ENCODE results near the gene GAST. TPM values are rescaled to one million over a fixed set of nuclear protein-coding genes. Genes with fewer than 3 reads are reported as not detected.

Gene GAST
- total and polyA plus RNA-seq, 2 of the 4 experiments (the other 2 are of a cell fraction) = not detected

GRCh38 chr17:41748275-41748674 lies 36.1 kb downstream of the GAST start:
- H3K14ac ChIP-seq (replicated peaks; ENCODE audit: low read depth, low read length) = no peak overlapping the region
- H3K4me1 ChIP-seq (ENCODE audit: control insufficient read depth, insufficient read depth, low read length) = no peaks in the 10 kb centered on the region
- H2AFZ ChIP-seq (replicated peaks; ENCODE audit: low read length, poor library complexity) = no peak overlapping the region
- no peak overlapping the region for H2AK9ac ChIP-seq (replicated peaks; ENCODE audit: low read depth, low read length, poor library complexity)
- no peak overlapping the region for H4K5ac ChIP-seq (ENCODE audit: low read depth, low read length)
- ChIA-PET CTCF (interaction anchor here (0.6 kb wide), 1 partner anchor 368 kb away, joined by 3 read pairs; no protein-coding TSS in a partner anchor), POLR2A (ENCODE audit: unreplicated experiment) (no interaction called here)
- H3K23ac ChIP-seq (ENCODE audit: low read depth, low read length) = no peak overlapping the region
- in situ Hi-C loops (cut with MboI; ENCODE audit: low sequenced_read_pairs) = no loop called here
- no peak overlapping the region for H3K9ac ChIP-seq (ENCODE audit: low read depth, low read length)
- intact Hi-C loops (cut with micrococcal nuclease) = no loop called here
- H3K36me3 ChIP-seq (ENCODE audit: control insufficient read depth, insufficient read depth, low read length) = peaks cover 6% of the 10 kb centered on the region; the same call in 1 of the 2 replicates
- DNase-seq (no peak), ATAC-seq (ENCODE audit: low read depth) (no peak)
- H3K9me3 ChIP-seq (ENCODE audit: control insufficient read depth, insufficient read depth, low read length) = no peaks in the 10 kb centered on the region
- no peak overlapping the region for H4K91ac ChIP-seq (ENCODE audit: insufficient read depth, low read depth, low read length)
- no peak overlapping the region for H2BK20ac ChIP-seq (ENCODE audit: low read depth, low read length)
- H4K20me1 ChIP-seq (ENCODE audit: insufficient read depth, low read length) = no peaks in the 10 kb centered on the region
- no peak overlapping the region for H3K4me3 ChIP-seq (ENCODE audit: insufficient read depth, low read depth, low read length)
- H3K4ac ChIP-seq (ENCODE audit: low read depth, low read length) = no peak overlapping the region
- no TSS peak for BruUV-seq (replicated peaks)
- no peaks in the 10 kb centered on the region for H3K79me1 ChIP-seq (ENCODE audit: low read depth in 1 of 2, low read length in 2 of 2)
- H3K9me1 ChIP-seq (ENCODE audit: insufficient read depth, low read length) = no peaks in the 10 kb centered on the region
- TF ChIP-seq MAFK (IDR thresholded peaks at IDR 0.05; ENCODE audit: low read depth, low read length) (no peak), SMC3 (IDR thresholded peaks at IDR 0.05; ENCODE audit: low read depth, low read length) (no peak), CTCF (conservative IDR thresholded peaks at IDR 0.05; ENCODE audit: low read depth, low read length) (no peak), RCOR1 (IDR thresholded peaks at IDR 0.05; ENCODE audit: insufficient replicate concordance, low read length) (no peak), NFE2L2 (IDR thresholded peaks at IDR 0.05; ENCODE audit: low read depth, low read length) (no peak), MXI1 (IDR thresholded peaks at IDR 0.05; ENCODE audit: borderline replicate concordance, low read depth, low read length) (no peak), RAD21 (IDR thresholded peaks at IDR 0.05; ENCODE audit: low read length) (no peak), FOS (IDR thresholded peaks at IDR 0.05; ENCODE audit: low read depth, low read length) (no peak), ELK1 (IDR thresholded peaks at IDR 0.05; ENCODE audit: borderline replicate concordance, low read depth, low read length) (no peak), CEBPB (IDR thresholded peaks at IDR 0.05; ENCODE audit: low read depth, low read length) (no peak), POLR2A (IDR thresholded peaks at IDR 0.05; ENCODE audit: low read depth, low read length) (no peak), RFX5 (IDR thresholded peaks at IDR 0.05; ENCODE audit: low read depth, low read length) (no peak), CHD1 (IDR thresholded peaks at IDR 0.05; ENCODE audit: low read depth, low read length) (no peak)
- TF ChIP-seq, protein P1, sequence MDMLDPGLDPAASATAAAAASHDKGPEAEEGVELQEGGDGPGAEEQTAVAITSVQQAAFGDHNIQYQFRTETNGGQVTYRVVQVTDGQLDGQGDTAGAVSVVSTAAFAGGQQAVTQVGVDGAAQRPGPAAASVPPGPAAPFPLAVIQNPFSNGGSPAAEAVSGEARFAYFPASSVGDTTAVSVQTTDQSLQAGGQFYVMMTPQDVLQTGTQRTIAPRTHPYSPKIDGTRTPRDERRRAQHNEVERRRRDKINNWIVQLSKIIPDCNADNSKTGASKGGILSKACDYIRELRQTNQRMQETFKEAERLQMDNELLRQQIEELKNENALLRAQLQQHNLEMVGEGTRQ (IDR thresholded peaks at IDR 0.05; ENCODE audit: low read depth, low read length) = no peak
- H3K4me2 ChIP-seq (ENCODE audit: low read depth, low read length) = no peak overlapping the region
- H3K27me3 ChIP-seq (ENCODE audit: control insufficient read depth, insufficient read depth, low read length) = peaks cover 4% of the 10 kb centered on the region
- H4K8ac ChIP-seq (ENCODE audit: low read depth in 2 of 2, low read length in 2 of 2) = no peak overlapping the region
- no peak overlapping the region for H2BK15ac ChIP-seq (ENCODE audit: low read depth, low read length)
- no peak overlapping the region for H2AK5ac ChIP-seq (ENCODE audit: low read depth, low read length)
- no peak overlapping the region for H3K18ac ChIP-seq (ENCODE audit: low read depth, low read length)
- no peak overlapping the region for H3K27ac ChIP-seq (ENCODE audit: insufficient read depth, low read length)
- H3K56ac ChIP-seq (ENCODE audit: extremely low read depth, insufficient read depth, low read length) = no peak overlapping the region
- 83% methylated on average over 1 of the region's 6 CpGs; no CpG with 5 or more reads in 1 of the 2 experiments for WGBS, 2 experiments (ENCODE audit: extremely low coverage in 2 of 2, insufficient read length in 1 of 2)
- dilution Hi-C loops (cut with HindIII; ENCODE audit: low sequenced_read_pairs, unreplicated experiment) = no loop called here
- H2BK120ac ChIP-seq (ENCODE audit: low read depth, low read length) = no peak overlapping the region
- no peak overlapping the region for H2BK5ac ChIP-seq (ENCODE audit: low read depth, low read length, poor library complexity, severe bottlenecking)
